Mesodermal cell (in vitro differentiated cells): ENCODE results near the gene CACNA2D2.

Experiments
- H3K27ac ChIP-seq: 2 replicates; pipeline ENCODE4 v1.7.0; 2013; ENCODE audit warnings: mild to moderate bottlenecking, low read depth, low read length, moderate library complexity; ENCODE audit not compliant: severe bottlenecking
- H3K36me3 ChIP-seq: 2 replicates; pipeline ENCODE4 v1.7.1; 2013; ENCODE audit warnings: mild to moderate bottlenecking, low read length, moderate library complexity; ENCODE audit not compliant: control insufficient read depth, insufficient read depth
- H3K4me1 ChIP-seq: one replicate; pipeline ENCODE4 v1.7.1; 2013; ENCODE audit warnings: mild to moderate bottlenecking, low read length; ENCODE audit not compliant: insufficient read depth, control insufficient read depth, poor library complexity, severe bottlenecking
- H3K4me3 ChIP-seq: 2 replicates; pipeline ENCODE4 v1.7.0; 2013; ENCODE audit warnings: low read length, control low read depth, mild to moderate bottlenecking; ENCODE audit not compliant: insufficient read depth, poor library complexity, severe bottlenecking; ENCODE audit errors: extremely low read depth
- H3K9me3 ChIP-seq: 2 replicates; pipeline ENCODE4 v1.7.1; 2013; ENCODE audit warnings: mild to moderate bottlenecking, low read length, moderate library complexity; ENCODE audit not compliant: control insufficient read depth
- WGBS, 2 experiments: methylation state at CpG; one replicate each; pipeline ENCODE4 v1.1.5; 2013; ENCODE audit warnings: missing lambda C conversion rate in 2 of 2; ENCODE audit not compliant: insufficient coverage in 2 of 2; 5-methylcytosine and 5-hydroxymethylcytosine counted together

CACNA2D2 gene

GRCh38 chr3:50323092-50323600 lies 180.3 kb downstream of the CACNA2D2 start:
- peaks cover 50% of the 10 kb centered on the region for H3K4me1 ChIP-seq
- H3K27ac ChIP-seq = peak overlapping the region; percentile 99
- H3K9me3 ChIP-seq = no peaks in the 10 kb centered on the region
- peak overlapping the region; percentile 81 for H3K4me3 ChIP-seq
- H3K36me3 ChIP-seq = peaks cover 47% of the 10 kb centered on the region
- WGBS, 2 experiments = 63 to 74% methylated on average over 3 to 4 of the region's 4 CpGs

- peaks cover 56% of the 10 kb centered on the region for H3K4me1 ChIP-seq
- 22 to 25% methylated on average over 13 to 23 of the region's 31 CpGs for WGBS, 2 experiments
- H3K4me3 ChIP-seq = peak within 1 kb of the TSS; percentile 81
- H3K9me3 ChIP-seq = no peaks in the 10 kb centered on the region
- H3K36me3 ChIP-seq = peaks cover 53% of the 10 kb centered on the region
- peak within 1 kb of the TSS; percentile 99 for H3K27ac ChIP-seq
Measured at GRCh38 chr3:50322386-50323091, 180.9 kb downstream of the CACNA2D2 start, which contains the start of gene HYAL2. Gene HYAL2 (minus strand): TSS chr3:50322745. CDS start chr3:50320489, 2,256 bp downstream.

GRCh38 chr3:50322115-50322385 lies 181.4 kb downstream of the CACNA2D2 start:
- H3K36me3 ChIP-seq = peaks cover 58% of the 10 kb centered on the region
- peak overlapping the region; percentile 99 for H3K27ac ChIP-seq
- H3K4me1 ChIP-seq = peaks cover 56% of the 10 kb centered on the region
- 7 to 15% methylated on average over 14 of the region's 14 CpGs for WGBS, 2 experiments
- H3K9me3 ChIP-seq = no peaks in the 10 kb centered on the region
- peak overlapping the region; percentile 81 for H3K4me3 ChIP-seq

GRCh38 chr3:50321336-50322114 lies 181.9 kb downstream of the CACNA2D2 start:
- H3K36me3 ChIP-seq = peaks cover 62% of the 10 kb centered on the region
- H3K9me3 ChIP-seq = no peaks in the 10 kb centered on the region
- H3K4me3 ChIP-seq = peak overlapping the region; percentile 81
- WGBS, 2 experiments = 0 to 1% methylated on average over 34 to 44 of the region's 59 CpGs
- peaks cover 57% of the 10 kb centered on the region for H3K4me1 ChIP-seq
- peak overlapping the region; percentile 99 for H3K27ac ChIP-seq

- Histone ChIP-seq H3K9me3 (no peaks in the 10 kb centered on the region), H3K4me1 (peaks cover 57% of the 10 kb centered on the region), H3K4me3 (peak overlapping the region; percentile 81), H3K27ac (peak overlapping the region; percentile 99), H3K36me3 (peaks cover 62% of the 10 kb centered on the region)
- WGBS, 2 experiments = 0% methylated on average over 23 to 26 of the region's 45 CpGs
Measured at GRCh38 chr3:50320853-50321335, 182.5 kb downstream of the CACNA2D2 start.

- Histone ChIP-seq H3K9me3 (no peaks in the 10 kb centered on the region), H3K27ac (no peak overlapping the region), H3K4me1 (peaks cover 57% of the 10 kb centered on the region), H3K4me3 (peak overlapping the region; percentile 81), H3K36me3 (peaks cover 62% of the 10 kb centered on the region)
- WGBS, 2 experiments = 90 to 93% methylated on average over 26 to 29 of the region's 29 CpGs
Measured at GRCh38 chr3:50319894-50320625, 183.4 kb downstream of the CACNA2D2 start.

- 93 to 96% methylated on average over 11 to 16 of the region's 16 CpGs for WGBS, 2 experiments
- no peak overlapping the region for H3K4me3 ChIP-seq
Measured at GRCh38 chr3:50319181-50319893, 184.1 kb downstream of the CACNA2D2 start.

GRCh38 chr3:50318615-50319014 lies 184.8 kb downstream of the CACNA2D2 start:
- Histone ChIP-seq H3K36me3 (peaks cover 58% of the 10 kb centered on the region), H3K27ac (no peak overlapping the region), H3K4me1 (peaks cover 48% of the 10 kb centered on the region), H3K4me3 (no peak overlapping the region), H3K9me3 (peaks cover 3% of the 10 kb centered on the region)
- 95 to 97% methylated on average over 9 to 10 of the region's 10 CpGs for WGBS, 2 experiments

More at GRCh38 chr3:50319181-50319893, 184.1 kb downstream of the CACNA2D2 start:
- peaks cover 55% of the 10 kb centered on the region for H3K4me1 ChIP-seq
- peaks cover 60% of the 10 kb centered on the region for H3K36me3 ChIP-seq
- no peaks in the 10 kb centered on the region for H3K9me3 ChIP-seq
- H3K27ac ChIP-seq = no peak overlapping the region

- H3K27ac ChIP-seq = no peak overlapping the region
- peaks cover 4% of the 10 kb centered on the region for H3K9me3 ChIP-seq
- 95 to 97% methylated on average over 11 of the region's 11 CpGs for WGBS, 2 experiments
- no peak overlapping the region for H3K4me3 ChIP-seq
- H3K4me1 ChIP-seq = peaks cover 44% of the 10 kb centered on the region
- H3K36me3 ChIP-seq = peaks cover 61% of the 10 kb centered on the region
Measured at GRCh38 chr3:50318163-50318562, 185.3 kb downstream of the CACNA2D2 start.

GRCh38 chr3:50317300-50317699 lies 186.1 kb downstream of the CACNA2D2 start:
- 90 to 94% methylated on average over 4 to 5 of the region's 6 CpGs for WGBS, 2 experiments
- H3K27ac ChIP-seq = peak overlapping the region; percentile 2
- H3K36me3 ChIP-seq = peaks cover 61% of the 10 kb centered on the region
- H3K4me3 ChIP-seq = no peak overlapping the region
- peaks cover 4% of the 10 kb centered on the region for H3K9me3 ChIP-seq
- peaks cover 35% of the 10 kb centered on the region for H3K4me1 ChIP-seq
